Breast epithelium (tissue), 4 donors: Measurements from ENCODE around the gene ZNF41. TPM values are rescaled to one million over a fixed set of nuclear protein-coding genes. Genes with fewer than 3 reads are reported as not detected.
A peak's percentile ranks its signal among the peaks of the same experiment; 100 is the strongest.

Experiments
- DNase-seq, 2 donors: peaks; one replicate each; pipeline ENCODE4 v3.0.0-alpha.2; 2019; ENCODE audit warnings: low spot score in 2 of 2
- H3K27ac ChIP-seq, 2 donors: fragments of 200-600 bp; sonication (generic) in 1 of 2; one replicate each; pipeline ENCODE4 v1.5.1; 2016 to 2019; ENCODE audit warnings: mild to moderate bottlenecking in 1 of 2
- H3K27me3 ChIP-seq, 2 donors: fragments of 200-600 bp; sonication (generic) in 1 of 2; one replicate each; pipeline versions ENCODE4 v1.5.1 to v1.6.0; 2017 to 2019; ENCODE audit warnings: control low read depth in 1 of 2, mild to moderate bottlenecking in 1 of 2
- H3K36me3 ChIP-seq: fragments of 200-600 bp; one replicate; pipeline ENCODE4 v1.5.1; 2019
- H3K4me1 ChIP-seq, 2 donors: fragments of 200-600 bp; sonication (generic); one replicate each; pipeline ENCODE4 v1.5.1; 2016 to 2019; ENCODE audit warnings: control low read depth in 1 of 2
- H3K4me3 ChIP-seq, 3 donors: fragments of 200-600 bp; sonication (generic); 1 replicate in 2 of 3; 2 replicates in 1 of 3; pipeline ENCODE4 v1.5.1; 2016 to 2019; ENCODE audit warnings: mild to moderate bottlenecking in 3 of 3, moderate library complexity in 2 of 3
- H3K9me3 ChIP-seq, 2 donors: fragments of 200-600 bp; sonication (generic) in 1 of 2; one replicate each; pipeline ENCODE4 v1.5.1; 2016 to 2019; ENCODE audit warnings: control low read depth in 1 of 2
- CTCF ChIP-seq, 3 donors: fragments of 450-650 bp; IDR thresholded peaks; one replicate each; pipeline ENCODE4 v1.5.1; 2016 to 2017; ENCODE audit warnings: antibody characterized with exemption in 3 of 3, mild to moderate bottlenecking in 3 of 3, moderate library complexity in 3 of 3
- POLR2A ChIP-seq: fragments of 450-650 bp; IDR thresholded peaks from one replicate; pipeline ENCODE4 v1.6.1; 2016; ENCODE audit warnings: antibody characterized with exemption, mild to moderate bottlenecking, moderate library complexity
- POLR2AphosphoS5 ChIP-seq, 3 donors: sonication (generic); formaldehyde crosslinking; IDR thresholded peaks; one replicate each; pipeline ENCODE4 v1.6.1; 2017; ENCODE audit warnings: antibody characterized with exemption in 3 of 3
- intact Hi-C: fragments of 100-400 bp; cut with DNase I; formaldehyde crosslinking; loops from one replicate; pipeline ENCODE4 v1.15.1; 2023; ENCODE audit warnings: low total_unique reads
- total RNA-seq, 3 donors: library from RNA; depleted of rRNA; stranded (reverse); fragments of >200 nt; gene quantifications; one replicate each; pipeline ENCODE4 v1.1.0, GENCODE V29; 2016

The ZNF41 gene
- total RNA-seq, 3 donors from 2014 or later: 7.2 to 14.0 (median 9.2) TPM

- no peak for DNase-seq
- intact Hi-C loops: no loop called here
Observed at GRCh38 chrX:47507153-47507867, 24.3 kb upstream of the ZNF41 start.

GRCh38 chrX:47503151-47503550, 20.1 kb upstream of the ZNF41 start:
- H3K9me3 ChIP-seq: no peaks in the 10 kb centered on the region
- H3K4me1 ChIP-seq: no peaks in the 10 kb centered on the region
- DNase-seq: no peak
- H3K36me3 ChIP-seq: no peaks in the 10 kb centered on the region
- peaks cover 0 to 30% of the 10 kb centered on the region in 2 donors for H3K27me3 ChIP-seq
- H3K27ac ChIP-seq: no peak overlapping the region
- intact Hi-C loops: no loop called here
- no peak for TF ChIP-seq CTCF (IDR thresholded peaks at IDR 0.05)
- H3K4me3 ChIP-seq: no peak overlapping the region

More at GRCh38 chrX:47507153-47507867, 24.3 kb upstream of the ZNF41 start:
- H3K9me3 ChIP-seq: no peaks in the 10 kb centered on the region
- H3K27ac ChIP-seq: no peak overlapping the region
- H3K36me3 ChIP-seq: no peaks in the 10 kb centered on the region
- H3K4me3 ChIP-seq: no peak overlapping the region
- H3K4me1 ChIP-seq: no peaks in the 10 kb centered on the region
- TF ChIP-seq CTCF (IDR thresholded peaks at IDR 0.05): no peak
- no peak for TF ChIP-seq POLR2A
- TF ChIP-seq POLR2AphosphoS5 (IDR thresholded peaks at IDR 0.05): no peak
- peaks cover 0 to 43% of the 10 kb centered on the region in 2 donors for H3K27me3 ChIP-seq

GRCh38 chrX:47502316-47503125, 19.5 kb upstream of the ZNF41 start:
- DNase-seq: no peak
- intact Hi-C loops: no loop called here
- H3K4me3 ChIP-seq: no peak overlapping the region

GRCh38 chrX:47501226-47502074, 18.4 kb upstream of the ZNF41 start:
- Histone ChIP-seq H3K4me3 (no peak overlapping the region), H3K4me1 (no peaks in the 10 kb centered on the region), H3K9me3 (no peaks in the 10 kb centered on the region), H3K36me3 (no peaks in the 10 kb centered on the region), H3K27ac (peak overlapping the region in 1 of 2 donors; percentile 32), H3K27me3 (peaks cover 0 to 30% of the 10 kb centered on the region in 2 donors)
- DNase-seq: no peak
- TF ChIP-seq POLR2A: no peak
- intact Hi-C loops: no loop called here

More at GRCh38 chrX:47502316-47503125, 19.5 kb upstream of the ZNF41 start:
- Histone ChIP-seq H3K27me3 (peaks cover 0 to 23% of the 10 kb centered on the region in 2 donors), H3K9me3 (no peaks in the 10 kb centered on the region), H3K4me1 (no peaks in the 10 kb centered on the region), H3K27ac (peak overlapping the region in 1 of 2 donors; percentile 38), H3K36me3 (no peaks in the 10 kb centered on the region)
- TF ChIP-seq CTCF (IDR thresholded peaks at IDR 0.05) (no peak), POLR2AphosphoS5 (IDR thresholded peaks at IDR 0.05) (no peak), POLR2A (no peak)

- Histone ChIP-seq H3K4me1 (no peaks in the 10 kb centered on the region), H3K27ac (no peak overlapping the region), H3K9me3 (no peaks in the 10 kb centered on the region), H3K27me3 (peaks cover 0 to 30% of the 10 kb centered on the region in 2 donors), H3K36me3 (no peaks in the 10 kb centered on the region), H3K4me3 (no peak overlapping the region)
- DNase-seq: no peak
- intact Hi-C loops: no loop called here
- TF ChIP-seq POLR2AphosphoS5 (IDR thresholded peaks at IDR 0.05) (no peak), POLR2A (no peak), CTCF (IDR thresholded peaks at IDR 0.05) (no peak)
Observed at GRCh38 chrX:47500554-47500953, 17.5 kb upstream of the ZNF41 start.
